Heart left ventricle (tissue), 13 donors: Measurements from ENCODE around the gene RTP2.

Experiments
- CTCF ChIP-seq, 12 donors: fragments of 200-600 bp; sonication (generic) in 4 of 12; IDR thresholded peaks; one replicate each; pipeline versions ENCODE4 v1.5.0 to v1.8.0; 2018 to 2022; ENCODE audit warnings: antibody characterized with exemption in 12 of 12, mild to moderate bottlenecking in 5 of 12
- POLR2A ChIP-seq, 2 donors: fragments of 450-650 bp; IDR thresholded peaks; one replicate each; pipeline ENCODE4 v1.6.1; 2017; ENCODE audit warnings: antibody characterized with exemption in 2 of 2, mild to moderate bottlenecking in 2 of 2, moderate library complexity in 2 of 2
- donor health status: ischemic (EF 13 %, LVEDD 7.1; RV severe dilation, severe dysfunction).
- donor health status: DM: no; HTN: yes; CAD: no.
- donor health status: DM: no; HTN: no; CAD: no.
- donor health status: ischemic (EF 25% LVEDD 6.9; RV normal size, moderate dysfunction).
- donor health status: ischemic (EF 25% LVEDD 5.7; RV mildly dilated, moderate dysfunction).
- donor health status: ischemic (EF 35%, LVEDD 5.7; RV mildly dilated, moderate dysfunction).
- donor health status: nonischemic (EF 11% LVEDD 7.7; RV severe dilation, severe dysfunction).
- donor health status: DM: yes; HTN: yes; CAD: no.
- donor health status: PGD.
- donor health status: ischemic (EF 29% LVEDD 5.4; RV normal size, mild dysfunction).
- donor health status: nonischemic (EF 23%, LVEDD 6.1; RV moderate dilation, normal function).

DNA sequence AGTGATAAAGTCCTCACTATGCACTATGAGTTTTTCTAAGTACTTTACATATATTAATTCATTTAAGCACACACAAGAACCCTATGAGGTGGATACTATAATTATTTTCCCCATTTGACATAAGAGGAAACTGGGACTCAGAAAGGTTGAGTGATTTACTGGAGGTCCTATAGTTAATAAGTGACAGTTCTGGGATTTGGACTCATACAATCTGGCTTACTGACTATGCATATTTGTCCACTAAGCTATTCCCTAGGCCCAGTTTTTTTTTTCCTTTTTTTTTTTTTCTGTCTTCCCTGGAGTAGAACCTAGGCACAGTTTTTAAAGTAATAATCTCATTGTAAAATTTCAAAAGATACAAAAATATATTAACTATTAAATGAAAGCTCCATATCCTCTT, 6.3 kb upstream of the RTP2 start:
- TF ChIP-seq POLR2A (IDR thresholded peaks at IDR 0.05) (no peak), CTCF (IDR thresholded peaks at IDR 0.05) (no peak)
